ENCODE measurements around the gene SPOUT1. TPM values are rescaled to one million over a fixed set of nuclear protein-coding genes. Genes with fewer than 3 reads are reported as not detected.
A peak's percentile ranks its signal among the peaks of the same experiment; 100 is the strongest.
"Not testable (repeated sequence)": the region's sequence is repeated elsewhere in the genome, so short reads cannot be mapped to it uniquely, and the experiment has no call there.

SPOUT1 gene
- total RNA-seq, 1 donor from 2014 or later, result 48.6 TPM

GRCh38 chr9:128851779-128852600 lies 22.4 kb upstream of the SPOUT1 start:
- H3K27ac ChIP-seq; intact Hi-C loops (cut with DNase I); H3K4me3 ChIP-seq; H3K4me1 ChIP-seq; H3K9me3 ChIP-seq; H3K27me3 ChIP-seq; H3K36me3 ChIP-seq; DNase-seq (ENCODE audit: extremely low spot score in 2 of 2): not testable (repeated sequence)
- TF ChIP-seq CTCF (IDR thresholded peaks at IDR 0.05), result peak in 2 of 3 experiments; percentile 43 to 54
- TF ChIP-seq POLR2AphosphoS5 (IDR thresholded peaks at IDR 0.05; ENCODE audit: insufficient read depth in 1 of 2, low read depth in 1 of 2), result peak in 1 of 2 donors; percentile 16

DNA sequence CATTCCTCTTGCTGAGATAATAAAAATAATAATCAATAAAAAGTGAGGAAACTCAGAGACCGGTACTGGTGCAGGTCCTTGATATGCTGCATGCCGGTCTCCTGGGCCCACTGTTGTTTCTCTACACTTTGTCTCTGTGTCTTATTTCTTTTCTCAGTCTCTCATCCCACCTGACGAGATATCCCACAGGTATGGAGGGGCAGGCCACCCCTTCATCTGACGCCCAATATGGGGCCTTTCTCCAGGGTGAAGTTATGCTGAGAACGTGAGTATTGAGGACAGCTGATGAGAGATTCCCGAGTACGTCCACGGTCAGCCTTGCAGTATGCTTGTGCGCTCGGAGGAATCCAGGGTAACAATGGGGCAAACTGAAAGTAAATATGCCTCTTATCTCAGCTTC lies 21.4 kb upstream of the SPOUT1 start:
- H3K27ac ChIP-seq; H3K27me3 ChIP-seq; H3K4me1 ChIP-seq; H3K4me3 ChIP-seq; intact Hi-C loops (cut with DNase I); H3K9me3 ChIP-seq; H3K36me3 ChIP-seq; DNase-seq (ENCODE audit: extremely low spot score in 2 of 2): not testable (repeated sequence)

GRCh38 chr9:128847803-128848202 lies 18.2 kb upstream of the SPOUT1 start:
- no peak overlapping the region for H3K27ac ChIP-seq
- no peaks in the 10 kb centered on the region for H3K9me3 ChIP-seq
- H3K4me1 ChIP-seq, result peaks cover 5% of the 10 kb centered on the region
- intact Hi-C loops (cut with DNase I), result no loop called here
- no peaks in the 10 kb centered on the region for H3K27me3 ChIP-seq
- H3K36me3 ChIP-seq, result no peaks in the 10 kb centered on the region
- no peak for DNase-seq (ENCODE audit: extremely low spot score in 2 of 2)
- no peak overlapping the region for H3K4me3 ChIP-seq
- TF ChIP-seq POLR2A (IDR thresholded peaks at IDR 0.05), result no peak
- no peak for TF ChIP-seq CTCF (IDR thresholded peaks at IDR 0.05)
- no peak for TF ChIP-seq POLR2AphosphoS5 (IDR thresholded peaks at IDR 0.05; ENCODE audit: insufficient read depth in 1 of 2, low read depth in 1 of 2)

DNA sequence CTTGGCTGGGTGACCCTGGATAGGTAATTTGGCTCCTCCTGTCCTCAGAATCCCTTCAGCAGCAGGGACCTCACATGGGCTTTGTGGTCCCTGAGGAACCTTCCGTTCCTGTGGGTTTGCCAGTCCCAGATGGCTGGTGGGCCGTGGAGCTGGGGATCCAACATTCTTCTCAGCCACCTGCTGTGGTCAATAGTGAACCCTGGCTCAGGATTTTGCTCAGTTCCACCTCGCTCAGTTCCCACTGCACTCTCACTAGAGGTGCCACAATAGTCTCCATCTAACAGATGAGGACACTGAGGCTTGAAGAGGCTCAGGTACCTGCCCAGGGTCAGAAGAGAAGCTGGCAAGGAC lies 17.1 kb upstream of the SPOUT1 start:
- H3K4me3 ChIP-seq, result no peak overlapping the region
- TF ChIP-seq POLR2AphosphoS5 (IDR thresholded peaks at IDR 0.05; ENCODE audit: insufficient read depth in 1 of 2, low read depth in 1 of 2), result no peak
- TF ChIP-seq POLR2A (IDR thresholded peaks at IDR 0.05), result no peak
- TF ChIP-seq CTCF (IDR thresholded peaks at IDR 0.05), result no peak
- H3K9me3 ChIP-seq, result no peaks in the 10 kb centered on the region
- no peak overlapping the region for H3K27ac ChIP-seq
- peaks cover 5% of the 10 kb centered on the region for H3K4me1 ChIP-seq
- peaks cover 0 to 8% of the 10 kb centered on the region in 2 donors for H3K36me3 ChIP-seq
- intact Hi-C loops (cut with DNase I), result no loop called here
- no peak for DNase-seq (ENCODE audit: extremely low spot score in 2 of 2)
- H3K27me3 ChIP-seq, result no peaks in the 10 kb centered on the region

GRCh38 chr9:128845186-128845931 lies 15.8 kb upstream of the SPOUT1 start:
- TF ChIP-seq POLR2AphosphoS5 (IDR thresholded peaks at IDR 0.05; ENCODE audit: insufficient read depth in 1 of 2, low read depth in 1 of 2) (no peak), POLR2A (IDR thresholded peaks at IDR 0.05) (no peak), CTCF (IDR thresholded peaks at IDR 0.05) (no peak)

GRCh38 chr9:128843171-128843570 lies 13.6 kb upstream of the SPOUT1 start:
- H3K27ac ChIP-seq; H3K4me1 ChIP-seq; H3K4me3 ChIP-seq; intact Hi-C loops (cut with DNase I); H3K9me3 ChIP-seq; DNase-seq (ENCODE audit: extremely low spot score in 2 of 2); H3K27me3 ChIP-seq; H3K36me3 ChIP-seq: not testable (repeated sequence)

More at GRCh38 chr9:128845186-128845931, 15.8 kb upstream of the SPOUT1 start:
- DNase-seq (ENCODE audit: extremely low spot score in 2 of 2), result no peak
- no peak overlapping the region for H3K4me3 ChIP-seq
- no peaks in the 10 kb centered on the region for H3K9me3 ChIP-seq
- H3K27me3 ChIP-seq, result no peaks in the 10 kb centered on the region
- H3K27ac ChIP-seq, result no peak overlapping the region
- peaks cover 0 to 8% of the 10 kb centered on the region in 2 donors for H3K36me3 ChIP-seq
- intact Hi-C loops (cut with DNase I), result no loop called here
- H3K4me1 ChIP-seq, result peaks cover 5% of the 10 kb centered on the region
